CD4-positive, alpha-beta T cell treated with Interleukin-12 subunit alpha and Interleukin-12 subunit beta, for 1 hour (primary cell): ENCODE measurements around the gene UNC5C.
"Not testable (repeated sequence)": the region's sequence is repeated elsewhere in the genome, so short reads cannot be mapped to it uniquely, and the experiment has no call there.

Experiments
- DNase-seq: peaks from one replicate; pipeline ENCODE4 v3.0.0-alpha.2; 2020

UNC5C gene

DNA sequence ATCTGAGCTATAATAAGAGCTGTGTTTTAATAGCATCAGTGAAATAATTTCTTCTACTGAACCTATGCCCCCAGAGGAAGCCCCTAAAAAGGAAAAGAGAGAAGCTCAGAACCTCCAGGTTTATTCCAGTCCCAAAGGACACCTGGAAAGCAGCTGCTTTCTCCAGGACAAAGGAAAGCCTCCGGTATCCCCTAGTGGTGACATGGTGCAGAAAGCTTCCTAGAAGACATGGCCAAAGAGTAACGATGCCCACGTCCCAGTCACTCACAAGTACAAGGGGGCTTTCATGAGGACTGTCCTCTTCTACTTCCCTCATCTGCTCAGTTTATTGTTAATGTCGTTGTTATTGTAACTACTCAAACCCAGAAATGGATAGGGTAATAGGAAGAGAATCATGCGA is 343.9 kb downstream of the UNC5C start:
- no peak for DNase-seq

DNA sequence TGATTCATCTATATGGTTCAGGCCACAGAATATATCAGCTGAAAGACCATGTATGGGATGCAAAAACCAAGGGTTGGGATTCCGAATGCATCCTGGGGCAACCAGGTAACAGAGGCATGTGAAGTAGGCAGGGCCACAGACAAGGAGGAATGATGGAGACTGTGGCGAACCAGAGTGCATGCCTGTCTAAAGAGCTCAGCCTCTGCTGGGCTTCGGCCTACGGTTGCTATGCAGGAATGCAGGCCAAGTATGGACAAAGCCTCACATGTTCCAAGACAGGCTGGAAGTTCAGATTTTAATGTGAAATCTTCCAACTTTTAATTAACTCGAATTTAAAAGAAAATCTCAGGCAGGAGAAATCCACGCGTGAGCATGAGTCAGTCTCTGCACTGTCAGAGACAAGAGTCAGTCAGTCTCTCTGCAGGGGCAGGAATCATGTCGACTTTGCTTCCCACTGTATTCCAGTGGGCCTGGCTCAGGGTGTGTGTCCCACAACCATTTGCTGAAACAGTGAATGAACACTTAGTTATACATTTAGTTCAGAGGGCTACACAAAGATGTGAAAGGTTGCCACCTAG is 344.4 kb downstream of the UNC5C start:
- DNase-seq = no peak

DNA sequence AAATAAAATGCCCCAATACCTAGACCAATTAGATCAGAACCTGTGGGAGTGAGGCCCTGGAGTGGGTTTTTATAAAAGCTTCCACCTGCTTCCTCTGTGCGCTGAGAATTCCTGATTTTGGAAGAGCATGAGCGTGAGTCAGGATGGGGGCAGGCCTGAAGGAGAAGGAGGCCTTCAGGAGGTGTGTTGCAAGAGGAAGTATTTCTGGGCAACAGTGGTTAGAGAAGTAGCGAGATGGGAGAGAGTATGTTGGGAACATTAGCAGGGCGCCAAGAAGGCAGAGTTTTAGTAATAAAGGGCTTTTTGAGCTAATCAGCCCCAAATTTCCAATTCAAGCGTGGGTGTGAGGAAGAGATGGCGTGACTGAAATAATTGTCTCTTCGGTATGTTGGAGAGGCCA is 349.8 kb downstream of the UNC5C start:
- no peak for DNase-seq

DNA sequence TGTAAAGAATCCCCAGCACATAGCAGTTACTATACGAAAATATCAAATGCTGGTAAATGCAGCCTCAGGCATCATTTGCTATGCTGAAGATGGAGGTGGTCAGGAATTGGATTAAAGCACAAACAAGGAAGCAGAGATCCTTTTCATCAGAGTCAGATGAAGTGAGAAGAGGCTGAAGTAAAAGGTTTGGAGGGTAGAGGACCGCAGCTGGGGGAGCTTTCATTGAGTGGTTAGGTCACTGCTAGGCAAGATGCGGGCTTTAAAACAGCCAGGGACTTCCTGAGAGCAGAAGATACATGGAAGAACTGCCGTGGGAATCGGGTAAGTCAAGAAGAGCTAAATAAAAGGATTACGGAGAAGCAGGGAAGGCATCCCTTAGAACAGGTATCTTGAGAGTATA is 351.4 kb downstream of the UNC5C start:
- DNase-seq = no peak

DNA sequence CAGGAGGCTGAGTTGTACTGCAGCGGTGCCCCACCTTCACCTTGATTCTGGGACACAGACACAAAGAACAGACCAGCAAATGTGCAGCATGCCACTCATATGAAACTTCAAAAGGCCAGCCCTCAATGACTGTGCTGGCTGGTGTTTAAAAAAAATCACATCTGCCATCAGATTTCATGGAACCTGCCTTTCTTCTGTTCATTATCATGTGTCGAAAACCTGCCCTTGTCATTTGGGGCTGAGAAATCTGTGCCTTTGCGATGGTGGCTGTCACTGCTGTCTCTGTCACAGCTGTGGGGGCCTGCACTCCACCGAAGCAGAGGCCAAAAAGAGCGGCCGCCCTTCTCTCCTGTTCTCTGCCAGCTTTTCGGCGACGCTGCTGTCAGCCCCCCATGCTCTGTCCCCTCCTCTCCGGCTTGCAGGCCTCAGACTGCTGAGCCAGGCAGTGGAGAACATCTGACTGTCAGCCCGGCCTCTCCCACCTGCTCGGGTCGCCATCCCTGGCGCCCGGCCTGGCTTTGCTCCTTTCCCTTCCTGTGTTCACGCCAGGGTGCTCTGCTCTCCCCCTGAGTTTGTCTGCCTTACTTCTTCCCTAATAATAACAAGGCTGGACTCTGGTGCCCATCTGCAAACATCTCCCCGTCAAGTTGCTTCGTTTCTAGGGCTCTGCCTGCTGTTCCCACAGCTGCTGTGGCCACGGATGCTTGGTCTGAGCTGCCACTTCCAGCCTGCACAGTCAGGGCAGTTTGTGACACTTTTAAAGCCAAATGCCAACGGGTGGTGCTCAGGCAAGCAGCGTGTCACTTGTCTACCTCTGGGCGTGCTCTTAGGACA is 355.2 kb downstream of the UNC5C start:
- DNase-seq = no peak

DNA sequence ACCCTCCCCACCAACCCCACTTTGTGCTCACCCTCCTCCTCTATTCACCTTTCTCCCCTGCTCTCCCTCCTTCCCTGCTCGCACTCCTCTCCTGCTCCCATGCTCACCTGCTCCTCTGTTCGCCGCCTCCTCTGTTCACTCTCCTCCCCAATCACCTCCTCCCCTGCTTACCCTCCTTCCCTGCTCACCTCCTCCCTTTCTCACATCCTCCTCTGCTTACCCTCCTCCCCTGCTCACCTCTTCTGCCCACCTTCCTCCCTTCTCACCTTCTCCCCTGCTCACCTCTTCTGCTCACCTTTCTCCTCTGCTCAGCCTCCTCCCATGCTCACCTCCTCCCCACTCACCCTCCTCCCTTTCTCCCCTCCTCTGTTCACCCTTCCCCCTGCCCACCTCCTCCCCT is 357.2 kb downstream of the UNC5C start:
- DNase-seq = no peak

DNA sequence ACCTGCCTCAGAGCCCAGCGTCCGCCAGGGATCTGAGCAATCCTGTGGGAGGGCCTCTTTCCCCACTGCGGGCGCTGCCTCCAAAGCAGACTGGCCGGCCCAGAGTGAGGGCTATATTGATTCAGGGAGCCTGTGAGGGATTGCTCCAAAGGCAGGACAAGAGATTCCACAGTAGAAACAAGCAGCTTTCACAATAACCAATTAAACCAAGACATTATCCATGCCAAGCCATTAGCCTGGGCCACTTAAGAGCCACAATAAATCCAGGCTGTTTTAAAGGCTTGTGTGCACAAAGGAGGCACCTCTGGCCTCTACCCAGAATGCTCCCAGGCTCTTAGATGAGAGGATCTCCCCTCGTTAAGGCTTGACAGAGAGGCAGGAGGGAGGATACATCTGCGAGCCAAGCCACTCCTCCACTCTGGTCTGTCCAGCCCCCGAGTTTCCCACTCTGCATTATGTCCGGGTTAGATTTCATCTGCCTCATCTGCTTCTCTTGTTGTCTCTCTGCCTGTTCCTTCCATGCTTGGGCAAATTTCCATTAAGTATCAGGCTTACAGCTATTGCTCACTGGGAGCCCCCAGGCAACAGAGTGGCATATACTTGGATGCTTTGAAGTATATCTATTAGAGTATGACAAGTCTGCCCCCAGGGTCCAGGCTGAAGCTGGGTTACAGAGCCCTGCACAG is 357.9 kb downstream of the UNC5C start:
- DNase-seq = no peak

DNA sequence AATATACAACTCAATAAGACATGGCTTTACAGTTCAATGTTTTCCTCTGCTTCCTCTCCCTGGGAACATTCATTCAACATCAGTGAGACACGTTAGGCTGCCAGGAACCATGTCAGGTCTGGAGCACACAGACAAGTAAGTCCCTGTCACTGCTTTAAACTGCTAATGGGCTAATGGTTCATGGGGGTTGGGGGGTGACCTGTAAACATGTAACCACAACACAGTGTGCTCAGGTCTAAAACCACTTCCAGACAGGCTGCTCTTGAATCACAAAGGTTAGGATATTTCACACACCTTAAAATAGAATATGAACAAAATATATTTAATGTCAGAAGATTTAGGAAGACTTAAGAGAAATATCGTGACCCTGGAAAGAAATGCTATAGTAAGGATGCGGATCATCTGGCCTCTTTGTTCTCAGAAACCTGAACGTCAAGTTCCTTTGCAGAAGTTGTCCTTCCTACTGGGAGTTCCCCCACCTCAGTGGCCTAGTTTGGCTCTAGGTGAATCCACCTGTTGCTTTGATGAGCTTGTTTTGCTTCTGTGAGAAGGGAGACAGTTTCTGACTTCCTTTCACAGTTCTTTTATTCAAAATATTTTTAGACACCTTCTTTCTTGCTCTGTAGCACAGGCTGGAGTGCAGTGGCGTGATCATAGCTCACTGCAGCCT is 359.9 kb downstream of the UNC5C start:
- peak; percentile 30 for DNase-seq

DNA sequence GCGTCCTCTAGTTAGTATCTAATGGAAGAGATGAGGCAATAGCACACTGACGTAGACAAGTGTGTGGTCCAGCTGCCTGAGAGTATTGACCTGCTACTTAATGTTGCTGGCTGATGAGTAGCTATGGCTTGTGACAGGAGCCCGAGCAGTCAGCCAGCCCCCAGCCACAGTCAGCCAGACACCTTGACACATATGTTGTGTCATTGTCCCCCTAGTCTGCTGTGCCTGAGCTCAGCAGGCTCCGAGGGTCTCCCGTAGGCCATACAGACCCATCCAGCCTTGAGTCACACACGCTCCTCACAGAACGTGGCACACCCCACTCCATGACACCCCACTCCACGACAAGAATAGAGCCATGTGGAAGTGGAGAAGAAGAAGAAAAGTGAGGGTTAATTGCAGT is 362.1 kb downstream of the UNC5C start:
- DNase-seq = no peak

DNA sequence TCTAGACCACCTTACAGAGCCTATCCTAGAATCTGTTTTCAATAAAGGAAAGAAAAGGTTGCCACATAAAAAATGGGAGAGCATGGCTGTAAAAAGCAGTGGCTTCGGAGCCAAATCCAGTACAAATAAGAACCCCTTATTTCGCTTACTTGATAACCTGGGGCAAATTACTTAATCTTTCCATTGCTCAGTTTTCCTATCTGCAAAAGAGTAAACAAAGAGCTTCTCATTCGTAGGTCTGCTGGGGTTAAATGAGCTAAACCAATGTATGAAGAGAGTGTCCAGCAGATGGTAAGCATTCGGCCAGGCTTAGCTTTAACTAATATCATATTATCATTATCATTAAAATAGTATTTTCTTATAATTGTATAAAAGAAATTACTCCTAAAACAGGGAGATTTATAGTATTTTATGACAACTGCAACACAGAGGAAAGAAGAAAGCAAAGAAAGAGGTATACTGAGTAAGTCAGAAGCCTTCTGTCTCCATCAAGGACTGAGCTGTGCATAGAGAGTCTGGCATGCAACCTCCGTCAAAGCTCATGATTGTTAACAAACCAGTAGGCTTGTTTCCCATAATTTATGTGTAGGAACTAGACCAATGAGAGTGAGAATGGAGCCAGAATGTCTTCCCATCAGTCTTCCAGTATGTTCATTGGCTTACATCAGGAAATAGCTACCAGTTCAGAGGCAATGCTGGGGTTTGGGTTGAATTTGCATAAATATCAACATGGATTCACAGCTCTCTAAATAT is 364.9 kb downstream of the UNC5C start:
- no peak for DNase-seq

DNA sequence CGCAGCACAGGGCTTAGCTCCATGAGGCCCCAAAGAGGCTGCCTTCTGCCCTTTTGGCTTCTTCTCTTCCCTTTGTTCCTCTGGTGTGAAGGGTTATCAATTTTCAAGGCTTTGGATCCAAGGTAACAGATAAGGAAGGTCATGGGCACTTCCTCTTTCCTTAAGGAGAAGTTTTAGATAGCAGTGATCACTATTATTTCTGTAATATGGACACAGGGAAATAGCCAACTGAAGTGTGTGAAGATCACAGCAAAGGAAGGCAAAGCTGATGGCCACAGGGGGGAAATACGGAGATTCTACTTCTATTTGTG is 366.8 kb downstream of the UNC5C start:
- DNase-seq = no peak

DNA sequence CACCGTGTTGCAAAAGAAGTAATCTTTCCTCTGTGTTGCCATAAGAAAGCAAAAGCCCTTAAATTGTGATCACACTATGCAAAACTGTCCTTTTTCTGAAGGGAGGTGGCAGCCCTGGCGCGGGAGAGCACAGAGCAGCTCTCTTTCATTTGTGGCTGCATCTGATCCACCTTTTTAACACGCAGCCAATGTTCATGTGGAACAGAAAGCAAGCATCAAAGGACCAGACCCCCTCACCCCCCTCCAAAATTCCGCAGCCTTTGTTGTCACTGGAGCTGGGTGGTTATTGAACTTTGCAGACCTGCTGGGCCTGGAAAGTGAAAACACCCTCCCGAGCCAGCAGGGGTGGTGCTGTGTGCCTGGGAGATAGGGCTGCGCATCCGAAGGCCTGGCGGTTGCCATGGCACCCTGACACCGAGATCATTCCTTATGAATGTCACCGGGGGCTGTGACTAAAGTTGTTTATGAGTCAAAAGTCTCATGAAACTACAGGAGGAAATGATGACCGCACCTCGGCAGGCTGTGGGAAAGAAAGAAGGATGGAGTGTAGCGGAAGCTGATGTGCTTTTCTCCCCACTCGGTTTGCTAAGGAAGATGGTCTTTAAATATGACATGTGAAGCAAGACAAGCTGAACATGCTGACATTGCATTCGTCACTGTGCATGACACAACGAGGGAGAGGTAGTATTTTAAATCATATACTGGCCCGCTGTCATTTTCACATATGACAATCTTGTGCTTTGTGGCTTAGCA is 367.4 kb downstream of the UNC5C start:
- DNase-seq = peak; percentile 9

DNA sequence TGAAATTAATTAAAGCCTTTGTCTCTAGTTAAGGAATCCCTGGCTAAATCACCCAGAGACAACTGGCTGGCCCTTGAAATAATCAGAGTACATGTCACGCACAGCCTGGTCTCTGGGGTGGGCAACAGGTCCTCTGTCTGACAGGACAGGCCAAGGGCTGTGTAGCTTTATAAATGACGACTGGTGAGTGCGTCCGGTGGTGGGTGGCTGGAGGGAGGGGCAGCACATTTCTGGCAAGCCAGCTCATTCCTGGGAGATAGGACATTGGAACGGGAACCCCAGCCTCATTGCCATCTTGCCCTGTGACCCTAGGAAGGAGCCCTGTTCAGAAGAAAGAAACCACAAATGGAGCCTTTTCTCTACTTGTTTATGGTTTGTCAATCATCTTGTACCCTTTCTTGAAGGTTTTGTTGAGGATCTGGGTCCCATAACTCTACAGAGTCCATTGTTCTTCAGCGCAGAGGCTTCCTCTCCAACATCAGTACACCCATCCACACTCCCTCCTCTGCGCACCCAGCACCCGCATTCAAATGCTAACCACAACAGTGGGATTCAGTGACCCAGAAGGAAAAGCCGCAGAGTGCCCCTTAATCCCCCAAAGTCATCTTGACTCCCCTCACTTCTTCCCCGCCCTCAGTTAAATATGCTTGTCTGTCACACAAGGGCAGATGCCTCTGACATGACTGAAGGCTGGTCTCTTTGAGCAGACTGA is 368.1 kb downstream of the UNC5C start:
- no peak for DNase-seq

DNA sequence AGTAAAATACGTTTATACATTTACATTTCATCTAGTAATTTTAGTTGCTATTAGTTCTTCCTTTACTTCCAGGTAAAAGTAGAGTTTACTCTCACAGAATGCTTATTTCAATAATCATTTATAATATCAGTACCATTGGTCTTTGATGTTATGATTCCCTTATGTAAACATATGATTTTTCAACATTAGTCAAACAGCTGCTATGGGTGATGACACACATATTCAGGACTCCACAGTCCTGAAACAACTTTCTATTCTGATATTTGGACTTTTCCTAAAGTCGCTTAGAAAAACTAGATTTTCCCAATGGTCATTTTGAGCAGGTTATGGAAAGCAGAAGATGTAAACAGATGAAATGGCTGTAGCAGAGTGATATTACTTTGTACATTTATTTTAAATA is 369.8 kb downstream of the UNC5C start:
- DNase-seq = no peak

DNA sequence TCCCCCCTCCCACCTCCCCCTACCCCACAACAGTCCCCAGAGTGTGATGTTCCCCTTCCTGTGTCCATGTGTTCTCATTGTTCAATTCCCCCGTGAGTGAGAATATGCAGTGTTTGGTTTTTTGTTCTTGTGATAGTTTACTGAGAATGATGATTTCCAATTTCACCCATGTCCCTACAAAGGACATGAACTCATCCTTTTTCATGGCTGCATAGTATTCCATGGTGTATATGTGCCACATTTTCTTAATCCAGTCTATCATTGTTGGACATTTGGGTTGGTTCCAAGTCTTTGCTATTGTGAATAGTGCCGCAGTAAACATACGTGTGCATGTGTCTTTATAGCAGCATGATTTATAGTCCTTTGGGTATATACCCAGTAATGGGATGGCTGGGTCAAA is 377.4 kb downstream of the UNC5C start:
- not testable (repeated sequence) for DNase-seq

DNA sequence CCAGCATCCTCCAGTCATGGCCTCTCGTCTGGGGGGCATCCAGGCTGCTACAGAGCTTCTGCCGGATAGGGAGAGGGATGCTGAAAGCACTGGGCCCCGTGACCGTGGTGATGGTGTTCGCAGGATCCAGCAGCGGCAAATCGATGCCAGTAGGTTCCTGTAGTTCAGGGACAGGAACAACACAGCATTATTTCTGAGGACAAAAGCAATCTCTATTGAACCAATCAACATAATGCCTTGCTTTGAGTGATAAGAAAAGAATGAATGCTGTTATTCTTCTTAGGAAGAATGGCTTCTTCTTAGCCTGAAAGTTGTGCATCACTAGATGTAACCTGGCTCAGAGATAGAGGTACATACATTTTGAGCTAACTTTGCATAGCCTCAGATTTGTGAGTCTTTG is 378.6 kb downstream of the UNC5C start:
- DNase-seq = no peak

DNA sequence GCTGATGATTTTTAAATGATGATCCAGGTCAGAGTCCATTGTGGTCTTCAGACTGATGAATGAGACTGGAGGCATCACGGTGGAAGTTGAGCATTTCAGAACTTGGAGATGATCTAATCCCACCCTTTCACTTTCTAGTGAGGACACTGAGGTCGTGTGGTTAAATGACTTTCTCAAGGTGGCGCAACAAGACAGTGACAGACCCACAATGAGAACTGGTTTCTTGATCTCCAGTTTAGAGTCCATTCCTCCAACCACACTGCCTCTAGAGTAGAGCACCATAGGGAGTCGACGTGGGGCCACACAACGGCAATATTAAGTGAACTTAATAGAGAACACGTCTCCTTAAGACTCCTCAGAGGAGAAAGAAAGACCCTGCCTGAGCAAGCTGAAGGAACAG is 381.0 kb downstream of the UNC5C start:
- DNase-seq = no peak

DNA sequence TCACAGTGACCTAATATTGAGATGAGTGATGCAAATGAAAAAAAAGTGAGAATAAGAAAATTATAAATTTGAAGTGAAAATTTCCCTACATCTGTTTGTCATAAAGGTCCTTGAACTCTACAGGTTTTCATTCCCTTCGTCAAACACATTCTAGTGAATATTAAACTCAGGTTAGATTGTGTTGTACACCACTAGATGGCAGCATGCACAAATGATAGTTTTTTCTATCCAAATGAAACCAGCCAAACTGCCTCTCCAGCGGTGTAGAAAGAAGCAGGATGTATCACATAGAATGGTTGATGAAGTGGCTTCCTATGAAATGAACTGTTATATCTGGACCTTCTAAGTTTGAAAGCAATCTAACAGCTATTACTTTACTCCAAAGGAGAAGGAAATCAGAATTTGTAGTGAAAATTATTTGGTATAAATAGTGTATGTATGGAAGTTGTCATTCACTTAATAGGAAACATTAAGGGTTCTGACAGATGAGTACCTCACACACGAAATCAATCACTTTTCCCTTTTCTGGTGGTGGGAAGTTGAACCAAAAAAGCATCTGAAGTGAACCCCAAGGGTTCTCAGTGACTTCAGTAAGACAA is 382.7 kb downstream of the UNC5C start:
- peak; percentile 65 for DNase-seq

DNA sequence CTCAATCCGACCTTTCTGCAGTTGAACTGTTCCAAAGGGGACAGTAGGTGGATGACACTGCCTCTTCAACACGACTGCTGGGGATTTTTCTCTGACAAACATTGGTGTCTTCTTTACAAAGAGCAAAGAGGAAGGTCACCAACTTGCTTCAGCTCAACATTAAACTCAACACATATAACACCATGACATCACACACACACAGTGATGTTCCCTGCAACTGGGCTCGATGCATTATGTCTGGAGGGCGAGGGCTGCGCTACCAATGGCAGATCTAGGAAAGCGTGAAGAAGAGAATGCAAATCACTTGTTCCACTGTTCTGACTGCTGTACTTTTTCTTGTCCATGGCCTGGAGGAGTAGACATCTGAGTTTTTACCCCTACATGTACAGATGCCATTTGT is 385.9 kb downstream of the UNC5C start:
- DNase-seq = no peak

DNA sequence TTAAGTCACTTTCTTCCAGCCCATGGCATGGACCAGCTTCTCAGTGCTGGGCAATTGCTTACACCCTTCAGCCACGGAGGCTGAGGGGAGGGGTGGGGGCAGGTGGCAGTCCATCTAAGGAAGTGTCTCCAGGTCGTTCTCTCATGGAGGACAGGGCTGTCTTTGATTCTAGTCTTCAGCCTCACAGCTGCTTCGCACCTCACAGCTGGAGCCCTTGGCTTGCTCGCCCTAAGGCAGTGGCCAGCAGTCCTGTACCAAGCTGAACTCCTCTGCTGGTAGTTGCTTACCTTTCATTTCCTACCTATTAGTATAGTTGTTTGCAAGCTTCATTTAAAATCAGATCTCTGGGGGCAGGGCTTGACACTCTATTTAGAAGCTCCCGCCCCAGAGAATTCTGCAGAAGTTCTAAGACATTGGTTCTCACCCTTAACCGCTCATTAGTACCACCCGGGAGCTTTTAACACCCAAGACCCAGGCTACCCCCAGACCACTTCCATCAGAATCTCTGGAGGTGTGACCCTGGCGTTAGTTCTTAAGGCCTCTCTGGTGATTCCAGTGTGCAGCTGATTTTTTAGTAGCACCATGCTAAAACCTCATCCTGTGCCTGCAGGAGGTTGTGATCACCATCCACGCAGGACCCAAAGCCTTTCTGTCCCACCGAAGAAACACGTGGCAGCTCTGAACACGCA is 386.8 kb downstream of the UNC5C start:
- no peak for DNase-seq

DNA sequence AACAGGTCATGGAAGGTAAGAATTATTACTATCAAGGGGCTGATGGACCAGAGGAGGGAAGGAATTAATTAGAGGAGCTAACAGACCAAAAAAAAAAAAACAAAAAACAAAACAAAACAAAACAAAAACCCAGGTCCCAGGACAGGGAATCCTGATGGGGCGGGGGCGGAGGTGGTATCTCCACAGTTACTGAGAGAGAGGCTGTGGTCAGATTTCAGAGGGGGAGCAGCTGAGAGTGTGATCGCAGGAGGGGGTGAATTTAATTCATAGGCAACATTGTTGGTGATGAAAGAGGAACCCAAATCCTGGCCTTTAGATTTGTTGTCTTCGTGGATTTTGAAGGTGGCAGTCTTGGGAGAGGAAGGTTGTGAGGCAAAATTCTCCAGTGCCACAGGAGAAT is 389.4 kb downstream of the UNC5C start:
- DNase-seq = no peak
